Muscle of leg (tissue), 11 donors: Measurements from ENCODE around the gene RFC1. TPM values are rescaled to one million over a fixed set of nuclear protein-coding genes. Genes with fewer than 3 reads are reported as not detected.
"Not testable (repeated sequence)": the region's sequence is repeated elsewhere in the genome, so short reads cannot be mapped to it uniquely, and the experiment has no call there.

Source experiments
- DNase-seq: peaks from one replicate; pipeline ENCODE4 v3.0.0; 2013
- H3K27ac ChIP-seq: one replicate; pipeline ENCODE4 v1.5.1; 2013; ENCODE audit warnings: mild to moderate bottlenecking, low read length, control low read depth
- H3K27me3 ChIP-seq: one replicate; pipeline ENCODE4 v1.6.1; 2013; ENCODE audit warnings: low read length; ENCODE audit not compliant: control insufficient read depth, insufficient read depth
- H3K36me3 ChIP-seq: one replicate; pipeline ENCODE4 v1.6.1; 2013; ENCODE audit warnings: low read length; ENCODE audit not compliant: control insufficient read depth, insufficient read depth
- H3K4me1 ChIP-seq: one replicate; pipeline ENCODE4 v1.6.1; 2013; ENCODE audit warnings: low read length; ENCODE audit not compliant: control insufficient read depth, insufficient read depth
- H3K4me3 ChIP-seq: one replicate; pipeline ENCODE4 v1.5.1; 2013; ENCODE audit warnings: low read length, control low read depth
- H3K9me3 ChIP-seq: replicated peaks from 2 replicates; pipeline ENCODE4 v1.6.1; 2013; ENCODE audit warnings: low read depth, low read length; ENCODE audit not compliant: control insufficient read depth
- WGBS: methylation state at CpG from one replicate; pipeline ENCODE4 v1.1.5; 2013; ENCODE audit warnings: missing lambda C conversion rate; ENCODE audit not compliant: insufficient coverage; 5-methylcytosine and 5-hydroxymethylcytosine counted together
- polyA plus RNA-seq, 8 donors: library from polyadenylated mRNA; unstranded; fragments of 120-200 nt; gene quantifications; one replicate each; pipeline versions ENCODE4 v1.2.1 to v1.2.3, GENCODE V29; 2013; ENCODE audit warnings: inconsistent platforms in 1 of 8, low replicate concordance in 1 of 8; ENCODE audit not compliant: insufficient read length in 8 of 8, insufficient read depth in 1 of 8
- total RNA-seq: library from RNA; stranded (reverse); fragments of 120-200 nt; gene quantifications from one replicate; pipeline ENCODE4 v1.2.4, GENCODE V29; 2013

RFC1 gene
- total and polyA plus RNA-seq, 9 donors = 28.6 to 45.1 (median 33.0) TPM

- no peaks in the 10 kb centered on the region for H3K9me3 ChIP-seq
- no peak overlapping the region for H3K27ac ChIP-seq
- no CpG with 5 or more reads among the region's 1 CpG for WGBS
- no peaks in the 10 kb centered on the region for H3K36me3 ChIP-seq
- no peaks in the 10 kb centered on the region for H3K4me1 ChIP-seq
- no peak overlapping the region for H3K4me3 ChIP-seq
- H3K27me3 ChIP-seq = no peaks in the 10 kb centered on the region
- DNase-seq = no peak
Observed at GRCh38 chr4:39357002-39357401, 9.2 kb downstream of the RFC1 start.

GRCh38 chr4:39354254-39354552, 12.0 kb downstream of the RFC1 start:
- peak overlapping the region; percentile 76 for H3K27ac ChIP-seq
- WGBS = 40% methylated on average over 1 of the region's 1 CpG
- H3K4me3 ChIP-seq = no peak overlapping the region

GRCh38 chr4:39353478-39354253, 12.5 kb downstream of the RFC1 start:
- H3K4me3 ChIP-seq = peak overlapping the region; percentile 2
- DNase-seq = peak; percentile 76
- WGBS = 0% methylated on average over 1 of the region's 5 CpGs

More at GRCh38 chr4:39354254-39354552, 12.0 kb downstream of the RFC1 start:
- Histone ChIP-seq H3K36me3 (peaks cover 6% of the 10 kb centered on the region), H3K27me3 (no peaks in the 10 kb centered on the region), H3K9me3 (peaks cover 2% of the 10 kb centered on the region), H3K4me1 (no peaks in the 10 kb centered on the region)
- no peak for DNase-seq

GRCh38 chr4:39353149-39353477, 13.0 kb downstream of the RFC1 start:
- not testable (repeated sequence) for H3K27me3 ChIP-seq, H3K9me3 ChIP-seq, H3K4me1 ChIP-seq, H3K4me3 ChIP-seq, DNase-seq, H3K36me3 ChIP-seq
- WGBS = 88% methylated on average over 1 of the region's 6 CpGs
- H3K27ac ChIP-seq = peak overlapping the region; percentile 76

More at GRCh38 chr4:39353478-39354253, 12.5 kb downstream of the RFC1 start:
- peak overlapping the region; percentile 76 for H3K27ac ChIP-seq
- H3K9me3 ChIP-seq = peaks cover 2% of the 10 kb centered on the region
- H3K36me3 ChIP-seq = peaks cover 9% of the 10 kb centered on the region
- H3K4me1 ChIP-seq = no peaks in the 10 kb centered on the region
- H3K27me3 ChIP-seq = no peaks in the 10 kb centered on the region

GRCh38 chr4:39349326-39349725, 16.8 kb downstream of the RFC1 start:
- no CpG with 5 or more reads among the region's 2 CpGs for WGBS
- DNase-seq = no peak
- peaks cover 2% of the 10 kb centered on the region for H3K9me3 ChIP-seq

GRCh38 chr4:39348371-39349315, 17.5 kb downstream of the RFC1 start:
- Histone ChIP-seq H3K36me3 (peaks cover 11% of the 10 kb centered on the region), H3K4me1 (no peaks in the 10 kb centered on the region), H3K27ac (no peak overlapping the region), H3K27me3 (no peaks in the 10 kb centered on the region), H3K9me3 (peaks cover 2% of the 10 kb centered on the region), H3K4me3 (no peak overlapping the region)
- 100% methylated on average over 2 of the region's 4 CpGs for WGBS
- DNase-seq = no peak

More at GRCh38 chr4:39349326-39349725, 16.8 kb downstream of the RFC1 start:
- H3K4me3 ChIP-seq = no peak overlapping the region
- no peak overlapping the region for H3K27ac ChIP-seq
- H3K4me1 ChIP-seq = no peaks in the 10 kb centered on the region
- no peaks in the 10 kb centered on the region for H3K27me3 ChIP-seq
- H3K36me3 ChIP-seq = peaks cover 9% of the 10 kb centered on the region

GRCh38 chr4:39346856-39347519, 19.2 kb downstream of the RFC1 start:
- Histone ChIP-seq H3K36me3 (peaks cover 16% of the 10 kb centered on the region), H3K27ac (no peak overlapping the region), H3K4me3 (no peak overlapping the region), H3K9me3 (peaks cover 2% of the 10 kb centered on the region), H3K27me3 (no peaks in the 10 kb centered on the region), H3K4me1 (no peaks in the 10 kb centered on the region)
- DNase-seq = no peak
- 80% methylated on average over 1 of the region's 3 CpGs for whole genome bisulfite sequencing

- no peak overlapping the region for H3K27ac ChIP-seq
- peaks cover 10% of the 10 kb centered on the region for H3K36me3 ChIP-seq
- WGBS = 93% methylated on average over 6 of the region's 7 CpGs
- no peaks in the 10 kb centered on the region for H3K4me1 ChIP-seq
- no peaks in the 10 kb centered on the region for H3K9me3 ChIP-seq
- no peaks in the 10 kb centered on the region for H3K27me3 ChIP-seq
- H3K4me3 ChIP-seq = no peak overlapping the region
- DNase-seq = no peak
Observed at GRCh38 chr4:39342731-39343130, 23.4 kb downstream of the RFC1 start.

GRCh38 chr4:39341075-39341725, 25.0 kb downstream of the RFC1 start:
- Histone ChIP-seq H3K9me3 (no peaks in the 10 kb centered on the region), H3K27ac (no peak overlapping the region), H3K36me3 (peaks cover 10% of the 10 kb centered on the region), H3K27me3 (no peaks in the 10 kb centered on the region), H3K4me1 (no peaks in the 10 kb centered on the region), H3K4me3 (no peak overlapping the region)
- WGBS = 85% methylated on average over 5 of the region's 8 CpGs
- no peak for DNase-seq
